Measurements from ENCODE around the gene HTT-AS.

GRCh38 chr4:3037957-3038461, 36.3 kb downstream of the HTT-AS start:
- TF ChIP-seq CTCF (IDR thresholded peaks at IDR 0.05; ENCODE audit: poor library complexity), result no peak
- TF ChIP-seq EZH2 (IDR thresholded peaks at IDR 0.05; ENCODE audit: borderline replicate concordance), result no peak
- no peak for TF ChIP-seq EZH2phosphoT487 (IDR thresholded peaks at IDR 0.05; ENCODE audit: low read depth, severe bottlenecking, unreplicated experiment)

Measured in hepatocyte (in vitro differentiated cells).